NCI-H1417 treated with DMSO at 0.1 percent for 48 hours (cell line): Measurements from ENCODE around the gene DPP4.
"Not testable (repeated sequence)": the region's sequence is repeated elsewhere in the genome, so short reads cannot be mapped to it uniquely, and the experiment has no call there.

Experiments
- DNase-seq: peaks from one replicate; lab custom pipeline; 2025; lab: John Stamatoyannopoulos, UW

The DPP4 gene

DNA sequence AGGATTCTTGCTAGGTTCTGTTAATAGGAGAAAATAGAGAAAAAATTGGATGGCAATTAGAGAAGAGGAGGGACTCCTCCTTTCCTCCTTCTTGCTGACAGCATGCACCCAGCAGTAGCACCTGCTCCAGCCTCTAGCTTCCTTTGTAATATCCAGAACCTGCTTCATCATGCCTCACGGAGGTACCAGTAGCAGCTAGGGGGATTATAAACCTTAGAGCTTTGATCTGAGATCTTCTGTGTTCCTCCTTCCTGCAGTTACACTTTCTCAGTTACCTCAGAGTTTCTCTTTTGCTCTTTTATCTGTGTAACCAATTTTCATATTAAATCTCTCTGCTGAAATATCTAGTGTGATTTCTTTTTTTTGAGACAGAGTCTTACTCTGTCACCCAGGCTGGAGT is 16.6 kb downstream of the DPP4 start:
- DNase-seq, result no peak

DNA sequence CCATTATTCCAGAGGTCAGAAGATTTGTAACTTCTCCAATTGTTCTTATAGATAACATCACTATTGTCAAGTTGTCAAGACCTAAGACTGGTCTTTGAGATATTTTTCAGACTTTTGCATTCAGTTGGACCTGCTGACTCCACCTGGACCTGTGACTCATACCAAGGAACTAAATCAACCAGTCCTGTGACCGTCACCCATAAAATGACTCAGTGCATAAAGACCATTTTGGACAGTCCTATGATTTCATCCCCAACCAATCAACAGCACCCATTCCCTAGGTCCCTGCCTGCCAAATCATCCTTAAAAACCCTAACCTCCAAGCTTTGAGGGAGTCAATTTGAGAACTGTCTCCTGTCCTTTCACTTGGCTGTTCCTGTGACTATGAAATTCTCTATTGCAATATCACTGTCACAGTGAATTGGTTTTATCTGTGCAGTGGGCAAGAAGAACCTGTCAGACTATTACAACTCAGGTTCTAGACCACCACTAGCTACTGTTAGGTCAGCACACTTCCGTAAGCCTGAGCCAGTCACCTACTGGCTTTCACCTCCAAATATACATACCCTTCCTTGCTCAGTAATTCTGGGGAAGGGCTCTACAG is 17.1 kb downstream of the DPP4 start:
- DNase-seq, result no peak

DNA sequence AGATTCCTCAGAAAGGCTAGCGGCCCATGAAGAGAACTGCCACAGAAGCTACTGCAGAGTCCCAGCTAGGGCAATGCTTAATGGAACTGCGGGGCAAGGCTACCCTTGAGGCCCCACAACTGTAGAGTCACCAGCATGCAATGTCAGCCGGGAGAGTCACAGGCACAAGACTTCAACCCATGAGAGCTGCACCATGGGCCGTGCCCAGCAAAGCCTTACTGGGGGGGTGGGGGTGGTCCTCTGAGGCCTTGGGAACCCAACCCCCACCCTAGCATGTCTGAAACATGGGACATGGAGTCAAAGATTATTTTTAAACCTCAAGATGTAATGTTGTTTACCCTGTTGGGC is 20.2 kb downstream of the DPP4 start:
- DNase-seq, result no peak

DNA sequence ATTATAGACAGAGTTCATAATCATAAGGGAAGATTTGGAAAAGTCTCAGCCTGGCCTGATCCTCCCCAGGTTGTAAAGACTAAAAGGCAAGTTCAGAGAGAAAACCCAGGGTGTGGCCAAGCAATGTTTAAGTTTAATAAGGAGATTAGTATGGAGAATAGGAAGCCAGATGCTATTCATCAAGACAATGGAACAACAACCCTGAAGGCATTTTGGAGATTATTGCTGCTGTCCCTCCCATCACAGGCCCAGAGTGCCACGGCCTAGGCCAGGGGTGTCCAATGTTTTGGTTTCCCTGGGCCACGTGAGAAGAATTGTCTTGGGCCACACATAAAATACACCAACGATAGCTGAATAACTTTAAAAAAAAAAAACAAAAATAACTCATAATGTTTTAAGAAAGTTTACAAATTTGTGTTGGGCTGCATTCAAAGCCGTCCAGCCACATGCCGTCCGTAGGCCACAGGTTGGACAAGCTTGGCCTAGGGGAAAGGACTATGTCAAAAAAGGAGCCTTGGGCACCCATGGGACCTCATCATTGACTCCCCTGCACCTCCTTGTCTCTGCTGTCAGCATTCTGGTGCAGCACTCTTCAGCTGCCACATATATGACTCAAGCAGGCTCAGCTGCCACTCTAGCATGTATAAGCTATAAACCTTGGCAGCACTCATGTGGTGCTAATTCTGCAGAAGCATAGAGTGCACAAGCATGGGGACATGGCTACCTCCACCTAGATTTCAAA is 20.8 kb downstream of the DPP4 start:
- no peak for DNase-seq

DNA sequence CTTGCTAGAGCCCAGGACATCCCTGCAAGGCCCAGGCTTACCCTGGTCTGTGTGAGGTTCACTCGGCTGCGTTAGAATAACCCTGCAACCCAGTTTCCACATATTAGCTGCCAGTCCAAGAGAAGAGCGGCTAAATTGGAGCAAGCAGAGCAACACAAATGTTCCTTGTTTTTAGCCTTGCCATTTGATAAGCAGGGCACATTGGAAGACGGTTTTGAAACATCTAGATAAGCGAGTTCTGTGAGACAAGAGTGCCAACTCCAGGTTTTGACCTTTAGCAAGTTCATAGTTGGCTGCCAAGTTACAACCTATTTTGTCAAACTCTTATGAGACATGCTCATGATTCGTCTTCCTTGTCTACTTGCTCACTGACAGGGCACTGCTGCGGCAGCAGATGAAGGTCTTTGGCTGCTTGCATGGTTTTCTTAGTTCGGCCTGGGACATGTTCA is 23.5 kb downstream of the DPP4 start:
- no peak for DNase-seq

DNA sequence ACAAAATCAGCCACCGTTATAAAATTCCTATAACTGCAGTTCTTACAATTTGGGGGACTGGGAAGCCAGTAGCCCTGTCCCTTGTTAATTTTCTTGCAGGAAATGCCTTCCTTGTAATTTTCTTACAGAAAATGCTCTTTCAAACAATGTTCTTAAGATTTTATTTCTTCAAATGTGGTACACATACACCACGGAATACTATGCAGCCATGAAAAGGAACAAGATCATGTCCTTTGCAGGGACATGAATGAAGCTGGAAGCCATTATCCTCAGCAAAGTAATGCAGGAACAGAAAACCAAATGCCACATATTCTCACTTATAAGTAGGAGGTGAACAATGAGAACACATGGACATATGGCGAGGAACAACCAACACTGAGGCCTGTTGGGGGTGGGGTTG is 24.9 kb downstream of the DPP4 start:
- DNase-seq, result not testable (repeated sequence)

DNA sequence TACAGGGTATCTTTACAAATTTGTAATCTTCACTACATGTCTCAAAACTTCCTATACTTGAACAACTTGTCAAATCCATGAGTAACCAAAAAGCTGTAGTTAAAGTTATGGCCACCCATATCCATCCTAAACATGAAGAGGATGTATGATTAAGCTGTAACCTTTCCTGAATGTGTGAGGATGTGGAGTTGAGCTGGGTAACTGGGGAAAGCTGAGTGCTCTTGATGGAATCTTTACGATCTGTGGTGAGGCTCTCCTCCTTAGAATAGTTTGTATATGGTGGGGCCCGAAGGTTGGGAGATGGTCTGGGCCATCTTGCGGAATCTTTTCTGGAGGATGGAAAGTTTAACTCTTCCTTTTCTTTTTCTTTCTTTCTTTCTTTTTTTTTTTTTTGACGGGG is 29.4 kb downstream of the DPP4 start:
- no peak for DNase-seq

DNA sequence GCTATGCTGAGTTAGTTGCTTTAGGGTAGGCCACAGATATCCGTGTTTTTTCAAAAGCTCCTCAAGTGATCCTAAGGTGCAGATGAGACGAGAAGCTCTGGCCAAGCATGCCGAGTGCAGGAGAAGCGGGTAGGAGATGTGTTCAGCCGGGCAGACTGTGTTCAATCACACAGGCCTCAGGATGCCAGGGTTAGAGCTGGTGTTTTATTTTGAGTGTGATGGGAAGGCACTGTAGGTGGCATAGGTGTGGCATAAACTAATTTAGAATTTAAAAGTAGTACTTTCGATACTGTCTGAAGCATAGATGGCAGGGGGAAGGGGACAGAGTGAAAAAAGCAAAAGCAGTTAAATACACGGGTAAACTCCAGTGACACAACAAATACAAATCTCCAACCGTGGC is 30.9 kb downstream of the DPP4 start:
- DNase-seq, result no peak

DNA sequence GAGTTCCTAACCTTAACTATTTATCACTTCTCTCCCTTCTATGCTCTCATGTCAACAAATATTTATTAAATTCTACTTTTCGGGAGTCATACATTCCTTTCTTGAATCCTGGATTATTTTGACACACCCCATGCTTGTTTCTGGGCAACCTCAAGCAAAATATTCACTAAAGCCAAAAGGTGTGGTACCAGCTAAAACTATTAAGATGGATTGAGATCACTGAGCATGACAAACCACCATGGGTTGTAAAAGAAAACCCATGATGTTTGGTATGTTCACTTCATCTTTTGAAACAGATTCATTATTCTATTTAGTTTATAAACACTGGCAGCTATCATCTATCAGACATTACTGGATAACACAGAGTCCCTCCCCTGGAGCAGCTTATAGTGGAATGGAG is 32.5 kb downstream of the DPP4 start:
- DNase-seq, result no peak

DNA sequence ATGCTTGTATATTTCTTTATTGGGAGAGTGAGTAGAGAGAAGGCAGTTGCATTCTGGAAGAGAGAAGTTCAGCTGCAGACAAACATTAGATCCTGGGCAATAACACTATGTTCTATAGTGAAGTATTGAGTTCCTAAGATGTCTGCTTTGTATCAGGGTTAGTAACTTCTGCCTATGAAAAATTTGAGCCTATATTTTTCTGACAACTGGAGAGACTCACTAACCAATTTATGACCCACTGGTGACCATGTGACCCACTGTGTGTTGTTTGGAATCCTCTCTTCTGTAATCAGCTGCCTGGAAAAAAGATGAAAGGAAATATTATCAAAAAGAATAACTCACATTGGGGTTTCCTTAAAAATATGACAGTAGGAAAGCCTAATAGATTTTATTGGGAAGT is 35.3 kb downstream of the DPP4 start:
- DNase-seq, result no peak

DNA sequence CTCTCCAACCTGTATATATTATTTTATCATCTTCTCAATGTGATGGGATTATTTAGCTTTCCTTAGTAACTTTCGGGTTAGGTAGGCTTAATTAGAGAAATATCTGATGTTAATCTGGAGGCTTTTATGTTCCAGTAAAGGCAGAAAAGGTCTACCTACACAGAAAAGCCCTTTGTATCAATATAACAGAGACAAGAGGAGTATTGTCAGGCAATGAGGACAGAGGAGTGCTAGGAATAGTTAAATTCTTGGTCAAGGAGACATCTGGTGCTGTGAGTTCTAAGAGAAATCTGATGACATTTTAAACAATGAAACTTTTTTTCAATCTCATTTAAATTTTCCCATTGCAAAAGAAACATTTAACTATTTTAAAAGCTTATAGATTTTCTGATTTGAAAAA is 36.1 kb downstream of the DPP4 start:
- no peak for DNase-seq

DNA sequence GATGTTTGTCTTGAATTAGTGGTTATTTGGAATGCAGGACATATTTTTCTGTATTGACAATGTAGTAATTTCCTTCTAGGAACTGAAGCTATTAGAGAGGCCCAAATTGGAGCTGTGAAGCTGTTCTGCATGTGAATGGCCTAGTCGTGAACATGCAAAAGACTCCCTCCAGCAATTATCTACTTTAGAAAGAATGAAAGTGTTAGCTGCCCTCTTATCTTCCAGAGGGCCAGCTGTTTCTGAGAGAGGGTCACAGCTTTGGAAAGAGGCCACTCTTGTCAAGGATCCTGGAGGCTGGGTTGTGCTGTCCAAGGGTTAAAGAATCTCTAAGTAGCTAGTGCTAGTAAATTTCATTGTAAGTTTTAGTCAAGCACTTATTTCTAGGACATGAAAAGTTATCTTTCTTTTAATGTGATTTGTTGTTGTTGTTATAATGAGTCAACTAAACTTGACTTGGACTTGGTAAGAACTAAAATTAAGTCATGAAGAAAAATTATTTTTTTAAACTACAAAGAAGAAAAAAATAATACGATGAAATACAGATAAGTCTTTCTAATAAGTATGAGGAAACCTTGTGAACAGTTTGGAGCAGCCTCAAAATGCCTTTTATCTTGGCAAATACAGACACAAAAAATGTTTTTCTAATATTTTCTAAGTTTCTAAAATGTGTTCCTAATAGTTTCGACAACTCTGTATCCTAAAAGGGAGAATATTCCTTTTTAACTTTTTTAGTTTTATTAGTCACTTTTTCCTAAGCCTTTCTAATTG is 36.8 kb downstream of the DPP4 start:
- no peak for DNase-seq

DNA sequence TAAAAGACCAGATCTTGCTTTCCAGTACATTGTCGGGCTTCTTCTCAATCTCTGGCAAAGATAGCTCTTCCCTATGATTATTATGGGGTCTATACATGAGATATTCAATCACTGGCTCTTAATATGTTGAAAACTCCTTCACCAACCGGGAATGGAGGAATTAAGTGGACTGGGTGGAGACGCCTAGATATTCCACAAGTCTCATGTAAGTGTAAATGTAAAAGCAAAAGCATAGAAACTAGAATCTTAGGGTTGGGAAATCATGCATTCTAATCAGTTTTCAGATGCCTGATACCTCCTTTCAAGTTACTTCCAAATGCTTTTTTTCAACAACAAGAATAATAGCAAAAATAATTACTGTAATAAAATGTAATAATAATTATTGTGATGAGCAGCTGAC is 38.0 kb downstream of the DPP4 start:
- DNase-seq, result no peak

DNA sequence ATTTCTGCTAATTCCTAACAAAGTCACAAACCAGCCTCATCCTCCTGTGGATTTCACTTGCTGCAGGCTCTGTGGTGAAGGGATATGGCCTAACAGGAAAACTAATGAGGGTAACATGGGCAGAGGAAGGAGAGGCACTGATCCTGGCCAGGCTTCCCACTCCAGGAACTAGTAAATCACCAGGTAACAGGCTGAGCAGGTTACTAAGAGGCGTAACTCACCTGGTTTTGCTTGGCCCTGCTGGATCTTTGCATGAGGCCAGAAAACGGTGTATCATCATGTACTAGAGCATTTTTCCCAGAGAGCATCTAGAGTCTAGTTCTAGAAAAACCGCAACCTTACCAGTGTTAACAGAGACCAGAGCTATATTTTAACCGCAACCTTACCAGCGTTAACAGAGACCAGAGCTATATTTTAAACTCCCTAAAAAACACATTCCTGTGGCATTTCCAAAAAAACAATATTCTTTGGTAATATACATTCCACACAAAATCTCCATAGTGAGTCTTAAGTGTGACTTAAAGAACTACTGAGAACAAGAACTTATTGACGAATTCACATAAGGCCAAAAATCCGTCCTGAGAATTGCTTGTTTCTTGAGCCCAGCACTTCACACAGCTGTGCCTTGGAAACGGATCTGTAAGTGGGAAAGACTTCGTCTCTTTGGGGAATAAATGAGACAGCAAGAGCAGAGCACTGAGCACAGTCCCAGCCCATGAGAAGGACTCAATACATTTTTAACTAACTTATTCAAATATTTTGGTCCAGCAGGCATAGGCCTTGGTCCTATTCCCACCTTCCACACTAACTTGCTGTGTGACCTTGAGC is 43.4 kb downstream of the DPP4 start:
- no peak for DNase-seq

DNA sequence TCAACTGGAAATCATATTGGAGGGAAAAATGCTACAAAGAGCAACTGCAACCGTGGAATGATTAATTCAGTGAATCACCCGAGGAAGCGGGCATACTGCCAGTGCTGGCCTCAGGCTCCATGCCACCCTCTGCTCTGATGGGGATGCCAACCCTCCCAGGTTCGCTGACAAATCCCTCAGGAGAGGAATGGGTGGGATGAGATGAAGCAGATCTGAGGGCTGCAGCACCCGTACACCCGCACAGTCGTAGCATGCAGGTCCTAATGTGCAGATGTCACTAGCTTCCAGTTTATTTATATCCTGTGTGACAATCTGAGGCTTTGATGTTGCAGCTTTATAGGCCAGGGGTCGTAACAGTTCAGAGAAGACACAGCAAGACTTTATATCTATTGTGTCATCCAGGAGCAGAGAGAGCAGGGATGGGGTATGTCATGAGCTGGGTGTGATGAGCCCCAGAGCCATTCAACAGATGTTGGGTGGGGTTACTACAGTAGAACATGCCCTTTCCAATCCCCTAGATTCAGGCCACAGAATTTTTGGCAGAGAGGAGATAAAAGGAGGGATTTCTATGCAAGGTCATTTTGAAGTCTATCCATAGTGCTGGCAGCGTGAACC is 44.6 kb downstream of the DPP4 start:
- no peak for DNase-seq

DNA sequence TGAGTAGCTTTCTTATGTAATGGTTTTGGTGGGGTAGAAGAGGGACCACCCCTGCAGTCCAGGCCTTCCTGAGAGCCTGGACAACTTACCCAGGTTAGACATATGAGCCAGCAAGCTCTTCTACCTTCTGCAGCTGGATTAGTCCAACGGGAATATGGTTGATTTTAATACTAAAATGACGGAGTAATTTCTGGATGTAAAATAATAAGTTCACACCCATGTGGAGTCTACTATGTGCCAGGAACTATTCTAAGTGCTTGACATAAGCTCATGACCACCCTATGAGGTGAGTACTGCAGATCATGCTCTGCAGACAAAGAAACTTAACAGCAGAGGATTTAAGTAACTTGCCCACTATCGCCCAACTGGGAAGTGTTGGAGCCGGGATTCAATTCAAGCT is 45.5 kb downstream of the DPP4 start:
- no peak for DNase-seq

DNA sequence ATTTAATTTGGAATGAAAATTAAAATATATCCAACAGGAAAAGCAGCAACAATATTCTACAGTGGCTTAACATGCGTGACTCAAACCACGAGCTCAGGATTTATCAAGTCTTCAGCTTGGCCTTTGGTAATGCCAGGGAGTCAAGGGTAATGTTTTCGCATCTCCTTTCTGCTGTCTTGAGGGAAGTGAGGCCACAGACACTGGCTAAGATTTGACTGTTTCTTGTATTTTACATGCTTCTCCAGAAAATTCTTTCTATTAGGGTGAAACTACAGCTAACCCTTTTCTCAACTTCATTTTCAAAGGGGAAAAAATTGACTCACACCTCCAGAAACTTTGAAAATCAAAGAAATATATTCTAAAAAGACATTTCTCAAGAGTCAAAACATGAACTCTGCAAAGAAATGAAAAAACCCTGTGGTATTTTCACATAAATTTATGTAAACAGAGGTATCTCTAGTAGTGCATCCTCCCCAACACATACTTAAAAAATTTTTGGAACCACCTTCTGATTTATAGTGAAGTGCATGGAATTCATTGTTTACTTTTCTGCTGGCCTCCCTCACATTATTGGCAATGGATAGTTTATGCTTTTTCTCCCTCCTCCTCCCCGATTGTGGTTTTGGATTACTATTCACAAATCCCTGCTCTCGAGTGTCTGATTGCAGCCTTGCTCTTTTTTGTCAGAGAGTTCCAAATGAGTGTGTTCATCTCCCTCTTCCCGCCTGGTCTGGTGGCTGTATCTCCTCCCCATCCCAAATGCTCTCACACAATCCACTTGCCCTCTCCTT is 48.7 kb downstream of the DPP4 start:
- no peak for DNase-seq

DNA sequence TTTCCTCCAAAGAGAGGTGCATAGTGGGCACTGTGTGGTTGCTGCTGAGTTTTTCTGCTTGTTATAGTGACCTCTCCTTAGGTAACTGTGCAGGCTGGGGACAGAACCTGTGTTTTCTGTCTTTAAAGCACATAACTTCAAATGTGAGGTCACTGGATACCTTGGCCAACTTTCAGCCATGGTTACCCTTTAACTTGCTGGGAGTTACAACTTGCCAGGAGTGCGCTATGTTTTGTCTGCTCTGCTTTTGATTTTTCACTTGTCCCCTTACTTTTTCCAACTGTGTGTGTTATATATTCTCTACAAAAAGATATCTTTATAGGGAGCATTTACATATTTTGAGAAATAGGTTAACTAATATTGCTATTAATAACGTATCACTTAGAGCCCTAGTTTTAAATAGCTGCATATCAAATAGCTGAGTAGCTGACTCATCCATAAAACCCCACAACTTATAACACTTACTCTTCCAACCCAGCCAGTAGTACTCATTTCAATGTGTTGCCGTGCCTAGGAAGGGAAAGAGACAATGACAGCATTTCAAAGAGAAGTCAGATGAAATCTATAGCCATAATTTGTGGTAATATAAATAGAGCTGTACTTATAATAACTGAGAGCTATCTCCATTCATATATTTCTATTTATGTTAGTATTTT is 51.6 kb downstream of the DPP4 start:
- DNase-seq, result no peak

DNA sequence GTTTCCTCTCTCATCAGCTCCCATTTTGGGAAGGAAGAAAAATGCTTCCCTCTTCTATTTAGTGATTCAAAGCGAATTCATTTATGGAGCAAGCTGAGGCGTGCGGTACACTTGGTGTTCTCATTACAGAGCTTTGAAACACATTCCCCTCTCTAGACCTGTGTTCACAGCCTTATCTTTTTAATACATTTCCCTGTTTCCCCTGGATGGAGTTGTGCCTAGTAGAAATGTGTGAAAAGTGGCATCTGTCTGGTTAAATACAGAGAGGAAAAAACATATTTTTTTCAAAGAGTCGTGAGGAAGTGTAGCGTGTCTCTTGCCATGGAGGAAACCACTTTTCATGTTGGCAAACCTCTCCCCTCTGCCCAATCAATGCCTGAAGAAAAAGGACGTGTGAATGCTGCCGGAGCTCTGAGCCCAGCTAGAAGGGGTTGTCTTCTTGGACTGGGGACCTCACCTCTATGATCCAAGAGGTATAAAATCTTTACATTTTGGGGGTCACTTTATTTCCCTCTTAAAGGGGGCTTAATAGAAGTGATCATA is 52.4 kb downstream of the DPP4 start:
- no peak for DNase-seq

DNA sequence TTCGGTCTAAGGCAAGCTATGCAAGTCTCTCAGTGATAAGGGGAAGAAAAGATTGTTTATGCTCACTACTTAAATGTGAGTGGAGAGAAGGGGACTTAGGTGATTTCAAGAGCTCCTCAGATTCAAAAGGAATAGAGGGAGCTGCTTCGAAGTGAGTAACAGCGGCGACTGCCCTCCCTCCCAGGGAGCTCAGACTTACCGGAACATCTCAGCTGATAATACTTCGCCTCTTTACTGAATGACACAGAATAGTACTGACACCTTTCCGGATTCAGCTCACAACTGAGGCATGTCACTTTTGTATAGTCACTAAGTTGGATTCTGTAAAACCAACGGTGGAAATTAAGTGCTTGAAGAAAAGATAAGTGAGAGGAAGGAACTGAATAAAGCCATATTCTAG is 55.5 kb downstream of the DPP4 start:
- DNase-seq, result no peak
